ENCODE data around the gene S1PR5. TPM values are rescaled to one million over a fixed set of nuclear protein-coding genes. Genes with fewer than 3 reads are reported as not detected.

S1PR5 gene
- total and polyA plus RNA-seq, 10 of the 15 experiments (the other 5 are each of a cell fraction or from before 2014, with no cell fraction given), result 0.04 TPM; not detected in 9

GRCh38 chr19:10546817-10547216 is 29.6 kb upstream of the S1PR5 start:
- DNase-seq (ENCODE audit: low read depth, low spot score) (no peak), FAIRE-seq (no peak), ATAC-seq (no peak)
- Histone ChIP-seq H3K9me3 (replicated peaks; ENCODE audit: control insufficient read depth, insufficient read depth, low read length) (no peaks in the 10 kb centered on the region), H3K4me1 (ENCODE audit: control insufficient read depth, insufficient read depth, low read length) (peaks cover 21% of the 10 kb centered on the region), H3K4me2 (ENCODE audit: control insufficient read depth, insufficient read depth) (no peak overlapping the region), H3K79me2 (ENCODE audit: control insufficient read depth, insufficient read depth, low read length) (peaks cover 11% of the 10 kb centered on the region), H3K27me3 (replicated peaks in 1 of 2; ENCODE audit: control insufficient read depth in 2 of 2, insufficient read depth in 2 of 2, low read length in 1 of 2) (no peaks in the 10 kb centered on the region), H3K27ac (ENCODE audit: control insufficient read depth, insufficient read depth) (no peak overlapping the region), H3K36me3 (ENCODE audit: control insufficient read depth in 2 of 2, insufficient read depth in 2 of 2, low read length in 1 of 2) (peaks cover 3 to 5% of the 10 kb centered on the region in 2 experiments), H3K4me3 (no peak overlapping the region), H2AFZ (ENCODE audit: control insufficient read depth, low read depth, low read length) (no peak overlapping the region), H3K9ac (ENCODE audit: control insufficient read depth, insufficient read depth, low read length) (no peak overlapping the region), H4K20me1 (ENCODE audit: control insufficient read depth, insufficient read depth) (no peaks in the 10 kb centered on the region)
- TF ChIP-seq ZNF274 (IDR thresholded peaks at IDR 0.05; ENCODE audit: insufficient read depth, insufficient read length), result no peak
- TF ChIP-seq BHLHE40 (IDR thresholded peaks at IDR 0.05; ENCODE audit: borderline replicate concordance in 1 of 2, low read depth in 2 of 2, low read length in 1 of 2), result no peak
- no peak for TF ChIP-seq POLR2AphosphoS2 (IDR thresholded peaks at IDR 0.05; ENCODE audit: low read depth, low read length)
- TF ChIP-seq STAT1 (conservative IDR thresholded peaks at IDR 0.05), result no peak
- CTCF ChIA-PET, result interaction anchor here (1.3 kb wide), 1 partner anchor 39 kb away, joined by 3 read pairs; no protein-coding TSS in a partner anchor
- POLR2A ChIA-PET, result interaction anchor here (0.7 to 1.2 kb wide), 2 partner anchors 20 to 35 kb away, joined by 4 to 9 read pairs; no protein-coding TSS in a partner anchor
- intact Hi-C loops (cut with micrococcal nuclease; ENCODE audit: unreplicated experiment), result no loop called here
- 96% methylated on average over 17 of the region's 17 CpGs for WGBS (ENCODE audit: insufficient coverage, insufficient replicate concordance, low lambda C conversion rate, missing lambda C conversion rate)
- TSS peak; percentile 66 for BruUV-seq (replicated peaks)
- SMC1A ChIA-PET (ENCODE audit: uncharacterized antibody, unreplicated experiment), result no interaction called here
- in situ Hi-C loops (cut with MboI), result no loop called here
- RAD21 ChIA-PET (ENCODE audit: unreplicated experiment), result no interaction called here

- WGBS (ENCODE audit: insufficient coverage, insufficient replicate concordance, low lambda C conversion rate, missing lambda C conversion rate), result 72% methylated on average over 23 of the region's 23 CpGs
- intact Hi-C loops (cut with micrococcal nuclease; ENCODE audit: unreplicated experiment), result no loop called here
- ATAC-seq, result no peak
Observed at GRCh38 chr19:10544753-10545251, 27.6 kb upstream of the S1PR5 start.

More at GRCh38 chr19:10544753-10545251, 27.6 kb upstream of the S1PR5 start:
- SMC1A ChIA-PET (ENCODE audit: uncharacterized antibody, unreplicated experiment), result no interaction called here
- Histone ChIP-seq H3K9ac (ENCODE audit: control insufficient read depth, insufficient read depth, low read length) (peak overlapping the region; percentile 97), H3K27me3 (replicated peaks in 1 of 2; ENCODE audit: control insufficient read depth in 2 of 2, insufficient read depth in 2 of 2, low read length in 1 of 2) (no peaks in the 10 kb centered on the region), H3K9me3 (replicated peaks; ENCODE audit: control insufficient read depth, insufficient read depth, low read length) (no peaks in the 10 kb centered on the region), H3K4me1 (ENCODE audit: control insufficient read depth, insufficient read depth, low read length) (peaks cover 14% of the 10 kb centered on the region), H4K20me1 (ENCODE audit: control insufficient read depth, insufficient read depth) (no peaks in the 10 kb centered on the region), H2AFZ (ENCODE audit: control insufficient read depth, low read depth, low read length) (no peak overlapping the region), H3K36me3 (ENCODE audit: control insufficient read depth in 2 of 2, insufficient read depth in 2 of 2, low read length in 1 of 2) (peaks cover 3% of the 10 kb centered on the region in 2 experiments; a peak in 3 of 4 replicates), H3K27ac (ENCODE audit: control insufficient read depth, insufficient read depth) (peak overlapping the region; percentile 83), H3K4me2 (ENCODE audit: control insufficient read depth, insufficient read depth) (peak overlapping the region; percentile 100), H3K79me2 (ENCODE audit: control insufficient read depth, insufficient read depth, low read length) (peaks cover 11% of the 10 kb centered on the region), H3K4me3 (peak overlapping the region; percentile 93)
- CTCF ChIA-PET, result interaction anchor here (1.1 kb wide), 1 partner anchor 99 kb away, joined by 3 read pairs; no protein-coding TSS in a partner anchor
- TF ChIP-seq ZBTB33 (IDR thresholded peaks at IDR 0.05) (peak; percentile 37; the same call in 1 of the 2 replicates), TAF1 (IDR thresholded peaks at IDR 0.05; ENCODE audit: borderline replicate concordance, low read depth, low read length) (no peak)
- in situ Hi-C loops (cut with MboI), result no loop called here
- FAIRE-seq (no peak), DNase-seq (ENCODE audit: low read depth, low spot score) (no peak)
- POLR2A ChIA-PET, result interaction anchor here (0.5 to 2.5 kb wide), 4 partner anchors 10 to 26 kb away, joined by 3 to 7 read pairs (median 6); no protein-coding TSS in a partner anchor
- TSS peak; percentile 72 for BruUV-seq (replicated peaks)
- RAD21 ChIA-PET (ENCODE audit: unreplicated experiment), result no interaction called here

Data from GM12878 (cell line).